Nephron (organoid): Measurements from ENCODE around the gene TSPAN15.
A peak's percentile ranks its signal among the peaks of the same experiment; 100 is the strongest.

Experiments
- H3K27ac Mint-ChIP-seq, 3 experiments: 2 replicates each; pipeline ENCODE4 v1.8.0; 2020; ENCODE audit warnings: mixed read lengths in 3 of 3, mild to moderate bottlenecking in 2 of 3, moderate library complexity in 1 of 3
- H3K27me3 Mint-ChIP-seq: 2 replicates; pipeline ENCODE4 v1.8.0; 2021; ENCODE audit warnings: low read depth, mild to moderate bottlenecking, moderate library complexity, mixed read lengths
- H3K36me3 Mint-ChIP-seq: 2 replicates; pipeline ENCODE4 v1.8.0; 2020; ENCODE audit warnings: low read depth, mixed read lengths
- H3K4me1 Mint-ChIP-seq: 2 replicates; pipeline ENCODE4 v1.8.0; 2020; ENCODE audit warnings: mixed read lengths
- H3K4me3 Mint-ChIP-seq, 3 experiments: 2 replicates each; pipeline ENCODE4 v1.8.0; 2020; ENCODE audit warnings: mild to moderate bottlenecking in 3 of 3, mixed read lengths in 3 of 3, moderate library complexity in 2 of 3
- H3K9me3 Mint-ChIP-seq: 2 replicates; pipeline ENCODE4 v1.8.0; 2020; ENCODE audit warnings: mixed read lengths
- TF ChIP-seq, protein P1 (sequence below), 3 experiments: fragments of 200-600 bp; sonication (generic); IDR thresholded peaks; one replicate each; pipeline ENCODE4 v1.5.0; 2021; ENCODE audit warnings: antibody characterized with exemption in 3 of 3; ENCODE audit not compliant: unreplicated experiment in 3 of 3

Gene TSPAN15

DNA sequence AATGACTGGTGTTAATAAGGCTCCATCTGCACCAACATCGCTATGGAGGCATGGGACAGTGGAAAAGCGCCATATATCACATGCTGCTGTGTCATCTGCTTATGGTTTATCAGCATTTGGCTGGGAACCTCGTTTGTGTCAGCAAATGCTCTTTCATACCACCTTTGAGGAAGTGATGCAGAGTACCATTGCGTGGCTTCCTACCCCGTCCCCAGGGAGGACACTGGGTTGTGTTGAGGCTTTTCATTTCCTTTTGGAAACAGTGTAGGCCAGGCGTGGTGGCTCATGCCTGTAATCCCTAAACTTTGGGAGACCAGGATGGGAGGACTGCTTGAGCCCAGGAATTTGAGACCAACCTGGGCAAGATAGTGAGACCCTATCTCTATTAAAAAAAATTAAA is 41.3 kb upstream of the TSPAN15 start:
- Mint-ChIP-seq H3K9me3 (no peaks in the 10 kb centered on the region), H3K4me3 (peak overlapping the region in 1 of 3 experiments; percentile 39), H3K27ac (no peak overlapping the region), H3K36me3 (no peaks in the 10 kb centered on the region), H3K4me1 (peaks cover 20% of the 10 kb centered on the region), H3K27me3 (peaks cover 4% of the 10 kb centered on the region)
- TF ChIP-seq, protein P1, sequence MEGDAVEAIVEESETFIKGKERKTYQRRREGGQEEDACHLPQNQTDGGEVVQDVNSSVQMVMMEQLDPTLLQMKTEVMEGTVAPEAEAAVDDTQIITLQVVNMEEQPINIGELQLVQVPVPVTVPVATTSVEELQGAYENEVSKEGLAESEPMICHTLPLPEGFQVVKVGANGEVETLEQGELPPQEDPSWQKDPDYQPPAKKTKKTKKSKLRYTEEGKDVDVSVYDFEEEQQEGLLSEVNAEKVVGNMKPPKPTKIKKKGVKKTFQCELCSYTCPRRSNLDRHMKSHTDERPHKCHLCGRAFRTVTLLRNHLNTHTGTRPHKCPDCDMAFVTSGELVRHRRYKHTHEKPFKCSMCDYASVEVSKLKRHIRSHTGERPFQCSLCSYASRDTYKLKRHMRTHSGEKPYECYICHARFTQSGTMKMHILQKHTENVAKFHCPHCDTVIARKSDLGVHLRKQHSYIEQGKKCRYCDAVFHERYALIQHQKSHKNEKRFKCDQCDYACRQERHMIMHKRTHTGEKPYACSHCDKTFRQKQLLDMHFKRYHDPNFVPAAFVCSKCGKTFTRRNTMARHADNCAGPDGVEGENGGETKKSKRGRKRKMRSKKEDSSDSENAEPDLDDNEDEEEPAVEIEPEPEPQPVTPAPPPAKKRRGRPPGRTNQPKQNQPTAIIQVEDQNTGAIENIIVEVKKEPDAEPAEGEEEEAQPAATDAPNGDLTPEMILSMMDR (IDR thresholded peaks at IDR 0.05; ENCODE audit: unreplicated experiment in 3 of 3), result no peak

DNA sequence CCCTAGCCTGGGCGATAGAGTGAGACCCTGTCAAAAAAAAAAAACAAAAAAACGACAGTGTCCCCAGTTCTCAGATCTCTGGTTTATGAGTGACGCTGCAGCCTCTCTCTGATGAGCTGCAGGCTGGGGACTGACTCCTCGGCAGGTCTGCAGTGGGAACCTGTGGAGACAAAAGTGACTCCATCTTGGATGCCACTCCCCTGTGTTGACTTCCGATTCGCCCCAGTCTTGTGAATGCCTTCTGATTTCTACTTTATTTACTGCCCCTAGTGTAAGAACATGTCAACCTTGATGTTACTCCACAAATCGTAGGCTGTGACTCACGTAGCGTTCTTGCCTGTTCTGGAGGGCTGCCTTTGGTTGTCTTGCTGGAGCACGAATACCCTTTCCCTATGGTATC is 40.8 kb upstream of the TSPAN15 start:
- Mint-ChIP-seq H3K9me3 (no peaks in the 10 kb centered on the region), H3K27me3 (peaks cover 4% of the 10 kb centered on the region)

DNA sequence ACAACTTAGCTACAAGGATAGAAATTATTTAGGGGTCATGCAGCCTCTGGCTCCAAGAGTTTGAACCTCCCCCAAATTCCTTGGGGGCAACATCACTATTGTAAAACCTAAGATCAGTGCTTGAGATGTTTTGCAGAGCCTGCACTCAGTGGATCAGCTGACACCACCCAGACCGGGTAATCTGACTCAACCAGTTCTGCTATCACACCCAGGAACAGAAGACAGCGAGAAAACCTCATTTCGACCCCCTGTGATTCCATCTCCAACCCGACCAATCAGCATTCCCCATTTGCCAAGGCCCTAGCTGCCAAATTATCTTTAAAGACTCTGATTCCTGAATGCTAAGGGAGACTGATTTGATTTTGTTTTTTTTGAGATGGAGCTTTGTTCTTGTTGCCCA is 39.8 kb upstream of the TSPAN15 start:
- peaks cover 5% of the 10 kb centered on the region for H3K27me3 Mint-ChIP-seq
- H3K9me3 Mint-ChIP-seq, result no peaks in the 10 kb centered on the region
- peaks cover 14% of the 10 kb centered on the region for H3K4me1 Mint-ChIP-seq
- TF ChIP-seq, protein P1 (IDR thresholded peaks at IDR 0.05; ENCODE audit: unreplicated experiment in 3 of 3), result no peak
- no peak overlapping the region for H3K4me3 Mint-ChIP-seq
- no peaks in the 10 kb centered on the region for H3K36me3 Mint-ChIP-seq
- no peak overlapping the region for H3K27ac Mint-ChIP-seq

More for the DNA sequence above, 40.8 kb upstream of the TSPAN15 start:
- TF ChIP-seq, protein P1 (IDR thresholded peaks at IDR 0.05; ENCODE audit: unreplicated experiment in 3 of 3), result no peak
- Mint-ChIP-seq H3K4me1 (peaks cover 20% of the 10 kb centered on the region), H3K27ac (no peak overlapping the region), H3K36me3 (no peaks in the 10 kb centered on the region), H3K4me3 (no peak overlapping the region)

DNA sequence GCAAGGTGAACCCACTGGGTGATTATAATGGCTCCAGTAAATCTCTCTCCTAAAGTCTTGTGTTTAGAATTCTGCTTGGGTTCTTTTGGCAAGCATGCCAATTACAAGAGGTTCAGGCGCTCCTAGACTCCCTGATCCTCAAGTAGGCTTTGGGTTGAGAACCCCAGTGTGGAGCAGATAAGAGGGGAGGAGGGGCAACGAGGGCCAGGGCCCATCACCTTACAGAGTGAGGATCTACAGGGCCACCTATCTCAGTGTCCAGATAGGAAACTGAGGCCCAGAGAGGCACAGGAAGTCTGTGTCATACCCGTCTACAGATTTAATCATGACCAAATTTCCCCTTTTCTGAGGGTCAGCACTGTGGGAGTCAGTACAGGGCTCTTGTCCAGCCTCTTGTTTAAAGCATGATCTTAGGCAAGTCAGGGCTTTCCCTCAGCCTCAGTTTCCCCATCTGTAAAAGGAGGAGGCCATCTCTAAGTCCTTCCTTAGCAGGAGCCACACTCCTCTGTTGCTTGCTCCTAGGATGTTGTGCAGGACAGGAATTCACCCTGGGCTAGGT is 39.0 kb upstream of the TSPAN15 start:
- TF ChIP-seq, protein P1 (IDR thresholded peaks at IDR 0.05; ENCODE audit: unreplicated experiment in 3 of 3), result no peak
- no peaks in the 10 kb centered on the region for H3K36me3 Mint-ChIP-seq
- no peaks in the 10 kb centered on the region for H3K9me3 Mint-ChIP-seq
- H3K27ac Mint-ChIP-seq, result no peak overlapping the region
- H3K27me3 Mint-ChIP-seq, result peaks cover 8% of the 10 kb centered on the region
- no peak overlapping the region for H3K4me3 Mint-ChIP-seq
- H3K4me1 Mint-ChIP-seq, result peaks cover 10% of the 10 kb centered on the region

DNA sequence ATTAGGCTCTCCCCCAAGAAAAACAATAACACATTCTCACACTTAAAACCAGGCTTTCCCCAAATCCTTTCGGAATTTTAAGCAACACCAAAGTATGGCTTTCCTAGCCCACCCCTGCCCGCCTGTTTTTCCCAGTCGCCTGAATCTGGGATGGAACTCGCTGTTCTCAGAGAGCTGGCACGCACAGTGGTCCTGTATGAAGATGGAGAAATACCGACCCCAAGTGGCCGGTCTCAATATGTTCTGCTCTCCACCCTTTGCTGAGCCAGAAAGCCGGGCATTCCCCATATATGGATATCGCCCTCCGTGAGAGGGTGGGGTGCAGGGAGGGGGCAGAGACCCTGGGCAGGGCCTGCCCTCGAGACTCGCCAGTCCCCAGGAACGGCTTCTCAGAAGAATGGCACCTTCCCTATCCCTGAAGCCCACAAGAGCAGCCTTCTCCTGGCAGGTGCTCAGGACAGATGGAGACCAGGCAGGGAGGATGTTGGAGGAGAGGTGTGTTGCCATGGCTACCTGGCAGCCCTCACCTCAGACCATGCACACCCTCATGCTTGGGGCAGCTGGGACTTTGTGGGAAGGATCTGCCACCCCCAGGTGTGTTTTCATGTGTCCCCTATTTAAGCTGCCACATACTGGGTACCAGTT is 37.9 kb upstream of the TSPAN15 start:
- TF ChIP-seq, protein P1 (IDR thresholded peaks at IDR 0.05; ENCODE audit: unreplicated experiment in 3 of 3), result peak; percentile 56 to 62 (median 60)
- no peaks in the 10 kb centered on the region for H3K9me3 Mint-ChIP-seq
- peaks cover 11% of the 10 kb centered on the region for H3K4me1 Mint-ChIP-seq
- peak overlapping the region in 1 of 3 experiments; percentile 41 for H3K4me3 Mint-ChIP-seq
- peak overlapping the region in 1 of 3 experiments; percentile 48 for H3K27ac Mint-ChIP-seq
- H3K36me3 Mint-ChIP-seq, result no peaks in the 10 kb centered on the region
- H3K27me3 Mint-ChIP-seq, result peaks cover 8% of the 10 kb centered on the region
